Calu3 (cell line): ENCODE measurements around the gene EIF1. TPM values are rescaled to one million over a fixed set of nuclear protein-coding genes. Genes with fewer than 3 reads are reported as not detected.

ENCODE experiments used
- BruUV-seq: library from RNA; stranded (reverse); fragments of 400-500 nt; replicated peaks from 2 replicates; lab custom pipeline; 2021; lab: Mats Ljungman, UMichigan
- CTCF ChIA-PET: fragments of 300-600 bp; sonication (Branson Sonifier 250); formaldehyde crosslinking; loops from one replicate; lab custom pipeline; 2022; ENCODE audit warnings: antibody characterized with exemption; lab: Charles Lee
- DNase-seq: peaks from one replicate; pipeline ENCODE4 v3.0.0; 2022
- H3K27ac Mint-ChIP-seq: one replicate; pipeline ENCODE4 v1.8.0; 2022; ENCODE audit warnings: mixed read lengths; ENCODE audit not compliant: unreplicated experiment
- H3K27me3 Mint-ChIP-seq: one replicate; pipeline ENCODE4 v1.8.0; 2022; ENCODE audit warnings: mixed read lengths; ENCODE audit not compliant: unreplicated experiment
- H3K36me3 Mint-ChIP-seq: one replicate; pipeline ENCODE4 v1.8.0; 2022; ENCODE audit warnings: mild to moderate bottlenecking, moderate library complexity, mixed read lengths; ENCODE audit not compliant: insufficient read depth, unreplicated experiment
- H3K4me1 Mint-ChIP-seq: one replicate; pipeline ENCODE4 v1.8.0; 2022; ENCODE audit warnings: mild to moderate bottlenecking, low read depth, mixed read lengths; ENCODE audit not compliant: unreplicated experiment
- H3K4me3 Mint-ChIP-seq: one replicate; pipeline ENCODE4 v1.8.0; 2022; ENCODE audit warnings: mild to moderate bottlenecking, low read depth, moderate library complexity, mixed read lengths; ENCODE audit not compliant: unreplicated experiment
- H3K9me3 Mint-ChIP-seq: one replicate; pipeline ENCODE4 v1.8.0; 2022; ENCODE audit warnings: low read depth, mixed read lengths; ENCODE audit not compliant: unreplicated experiment
- CTCF ChIP-seq: fragments of 200-600 bp; IDR thresholded peaks from one replicate; pipeline ENCODE4 v1.8.0; 2022; ENCODE audit warnings: antibody characterized with exemption; ENCODE audit not compliant: unreplicated experiment
- intact Hi-C: fragments of 100-400 bp; cut with micrococcal nuclease; formaldehyde crosslinking; loops from one replicate; pipeline ENCODE4 v1.10.0; 2022; ENCODE audit not compliant: unreplicated experiment
- total RNA-seq: library from RNA; stranded (reverse); gene quantifications from 2 replicates; pipeline ENCODE4 v1.2.3, GENCODE V29; 2022

EIF1 gene
- total RNA-seq, 1 experiment from 2014 or later = 937 TPM

- H3K27ac Mint-ChIP-seq = no peak overlapping the region
- peaks cover 19% of the 10 kb centered on the region for H3K4me1 Mint-ChIP-seq
- no peaks in the 10 kb centered on the region for H3K9me3 Mint-ChIP-seq
- CTCF ChIA-PET = interaction anchor here (0.6 to 1.9 kb wide), 5 partner anchors 13 to 224 kb away, joined by 3 to 11 read pairs (median 3); no protein-coding TSS in a partner anchor
- H3K27me3 Mint-ChIP-seq = peaks cover 73% of the 10 kb centered on the region
- intact Hi-C loops = loop anchor here (5.0 kb wide), 2 partner anchors 37 to 222 kb away; no protein-coding TSS in a partner anchor
- no peak overlapping the region for H3K4me3 Mint-ChIP-seq
- DNase-seq = no peak
- no peak for TF ChIP-seq CTCF
- H3K36me3 Mint-ChIP-seq = peaks cover 18% of the 10 kb centered on the region
- BruUV-seq = no TSS peak
Measured at GRCh38 chr17:41735744-41736143, 47.1 kb downstream of the EIF1 start.

GRCh38 chr17:41736983-41737679 is 48.4 kb downstream of the EIF1 start:
- CTCF ChIA-PET = interaction anchor here (0.5 to 1.9 kb wide), 12 partner anchors 11 to 222 kb away, joined by 3 to 15 read pairs (median 4); partner anchors contain the start of gene JUP
- no peaks in the 10 kb centered on the region for H3K9me3 Mint-ChIP-seq
- no peak overlapping the region for H3K27ac Mint-ChIP-seq
- DNase-seq = no peak
- no TSS peak for BruUV-seq
- peaks cover 59% of the 10 kb centered on the region for H3K27me3 Mint-ChIP-seq
- peaks cover 13% of the 10 kb centered on the region for H3K36me3 Mint-ChIP-seq
- intact Hi-C loops = loop anchor here (5.0 kb wide), 2 partner anchors 35 to 220 kb away; no protein-coding TSS in a partner anchor
- no peak for TF ChIP-seq CTCF
- peaks cover 19% of the 10 kb centered on the region for H3K4me1 Mint-ChIP-seq
- H3K4me3 Mint-ChIP-seq = no peak overlapping the region

GRCh38 chr17:41737680-41738023 is 49.0 kb downstream of the EIF1 start:
- Mint-ChIP-seq H3K9me3 (no peaks in the 10 kb centered on the region), H3K27me3 (peaks cover 53% of the 10 kb centered on the region), H3K27ac (no peak overlapping the region), H3K36me3 (peaks cover 16% of the 10 kb centered on the region), H3K4me1 (peaks cover 19% of the 10 kb centered on the region), H3K4me3 (no peak overlapping the region)
- no peak for DNase-seq
- no peak for TF ChIP-seq CTCF
- BruUV-seq = no TSS peak
- CTCF ChIA-PET = interaction anchor here (0.5 to 1.5 kb wide), 8 partner anchors 11 to 126 kb away, joined by 3 to 15 read pairs (median 4); partner anchors contain the start of gene JUP
- intact Hi-C loops = loop anchor here (1.0 to 5.0 kb wide), 3 partner anchors 35 to 220 kb away; no protein-coding TSS in a partner anchor

GRCh38 chr17:41738077-41738800 is 49.6 kb downstream of the EIF1 start:
- Mint-ChIP-seq H3K27ac (no peak overlapping the region), H3K4me1 (peaks cover 19% of the 10 kb centered on the region), H3K9me3 (no peaks in the 10 kb centered on the region), H3K4me3 (no peak overlapping the region), H3K36me3 (peaks cover 18% of the 10 kb centered on the region), H3K27me3 (peaks cover 48% of the 10 kb centered on the region)
- peak; percentile 91 for DNase-seq
- intact Hi-C loops = loop anchor here (1.0 to 5.0 kb wide), 3 partner anchors 34 to 219 kb away; no protein-coding TSS in a partner anchor
- CTCF ChIA-PET = interaction anchor here (0.5 to 1.5 kb wide), 8 partner anchors 10 to 125 kb away, joined by 3 to 15 read pairs (median 4); partner anchors contain the start of gene JUP
- no TSS peak for BruUV-seq
- peak; percentile 100 for TF ChIP-seq CTCF
